ENCODE measurements around the gene CABLES1. TPM values are rescaled to one million over a fixed set of nuclear protein-coding genes. Genes with fewer than 3 reads are reported as not detected.

CABLES1 gene
- total RNA-seq, 2 donors from 2014 or later = 4.2 to 11.9 TPM

- no peaks in the 10 kb centered on the region for H3K36me3 ChIP-seq (replicated peaks in 1 of 2; ENCODE audit: insufficient read depth in 1 of 2, low read depth in 2 of 2)
- peak; percentile 40 for ATAC-seq
- no peak for TF ChIP-seq POLR2A (IDR thresholded peaks at IDR 0.05)
- no peak for TF ChIP-seq CTCF (IDR thresholded peaks at IDR 0.05)
- no peaks in the 10 kb centered on the region for H3K4me1 ChIP-seq
- H3K9me3 ChIP-seq = no peaks in the 10 kb centered on the region
- H3K4me3 ChIP-seq = no peak overlapping the region
- DNase-seq = peak in 1 of 4 donors; percentile 31
- 53 to 82% methylated on average over 14 of the region's 17 CpGs for WGBS, 2 donors
- peak overlapping the region in 2 of 4 donors; percentile 13 to 51 for H3K27ac ChIP-seq
- H3K27me3 ChIP-seq = no peaks in the 10 kb centered on the region
- intact Hi-C loops (cut with DNase I) = no loop called here
Observed at GRCh38 chr18:23237524-23238151, 102.4 kb downstream of the CABLES1 start.

GRCh38 chr18:23238152-23238531, 102.9 kb downstream of the CABLES1 start:
- no peak for DNase-seq
- ATAC-seq = no peak
- Histone ChIP-seq H3K4me1 (no peaks in the 10 kb centered on the region), H3K27ac (peak overlapping the region in 2 of 4 donors; percentile 1 to 51), H3K4me3 (no peak overlapping the region), H3K9me3 (no peaks in the 10 kb centered on the region), H3K36me3 (replicated peaks in 1 of 2; ENCODE audit: insufficient read depth in 1 of 2, low read depth in 2 of 2) (no peaks in the 10 kb centered on the region), H3K27me3 (no peaks in the 10 kb centered on the region)
- intact Hi-C loops (cut with DNase I) = no loop called here
- 71 to 85% methylated on average over 6 to 7 of the region's 7 CpGs for WGBS, 2 donors
- TF ChIP-seq POLR2A (IDR thresholded peaks at IDR 0.05) = no peak
- no peak for TF ChIP-seq CTCF (IDR thresholded peaks at IDR 0.05)

- DNase-seq (no peak), ATAC-seq (no peak)
- H3K27me3 ChIP-seq = no peaks in the 10 kb centered on the region
- no peaks in the 10 kb centered on the region for H3K4me1 ChIP-seq
- no peaks in the 10 kb centered on the region for H3K9me3 ChIP-seq
- no peak overlapping the region for H3K4me3 ChIP-seq
- TF ChIP-seq POLR2A (IDR thresholded peaks at IDR 0.05) (no peak), CTCF (IDR thresholded peaks at IDR 0.05) (no peak)
- intact Hi-C loops (cut with DNase I) = no loop called here
- H3K27ac ChIP-seq = no peak overlapping the region
- no peaks in the 10 kb centered on the region for H3K36me3 ChIP-seq (replicated peaks in 1 of 2; ENCODE audit: insufficient read depth in 1 of 2, low read depth in 2 of 2)
- WGBS, 2 donors = 92 to 95% methylated on average over 12 of the region's 12 CpGs
Observed at GRCh38 chr18:23238651-23239349, 103.5 kb downstream of the CABLES1 start.

- no peak overlapping the region for H3K27ac ChIP-seq
- H3K36me3 ChIP-seq (replicated peaks in 1 of 2; ENCODE audit: insufficient read depth in 1 of 2, low read depth in 2 of 2) = no peaks in the 10 kb centered on the region
- no peaks in the 10 kb centered on the region for H3K4me1 ChIP-seq
- H3K27me3 ChIP-seq = no peaks in the 10 kb centered on the region
- intact Hi-C loops (cut with DNase I) = no loop called here
- TF ChIP-seq POLR2A (IDR thresholded peaks at IDR 0.05) (no peak), CTCF (IDR thresholded peaks at IDR 0.05) (no peak)
- no peak overlapping the region for H3K4me3 ChIP-seq
- 75 to 86% methylated on average over 7 of the region's 7 CpGs for WGBS, 2 donors
- ATAC-seq (no peak), DNase-seq (no peak)
- H3K9me3 ChIP-seq = no peaks in the 10 kb centered on the region
Observed at GRCh38 chr18:23239350-23239692, 104.0 kb downstream of the CABLES1 start.
